ENCODE measurements around the gene FAM222A. TPM values are rescaled to one million over a fixed set of nuclear protein-coding genes. Genes with fewer than 3 reads are reported as not detected.

The FAM222A gene
- total RNA-seq, 1 experiment from 2014 or later, result 18.0 TPM

DNA sequence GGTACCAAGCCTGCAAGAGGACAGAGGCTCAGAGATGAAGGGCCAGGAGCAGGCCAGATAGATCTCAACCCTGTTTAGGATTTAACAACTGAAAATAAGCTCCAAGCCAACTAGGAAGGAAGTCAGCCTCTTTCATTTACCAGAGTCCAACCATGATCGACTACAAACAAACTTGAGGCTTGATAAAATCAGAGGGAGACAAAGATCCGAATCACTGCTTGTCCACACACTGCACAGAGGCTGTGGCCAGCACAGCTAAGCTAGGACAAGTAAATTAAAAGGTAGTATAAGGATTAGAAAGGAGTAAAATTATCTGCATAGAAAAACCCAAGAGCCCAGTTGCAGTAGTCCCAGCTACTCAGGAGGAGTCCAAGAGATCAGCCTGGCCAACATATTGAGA lies 40.3 kb downstream of the FAM222A start:
- H3K4me3 Mint-ChIP-seq (ENCODE audit: unreplicated experiment), result no peak overlapping the region
- no peaks in the 10 kb centered on the region for H3K27me3 ChIP-seq (replicated peaks; ENCODE audit: control insufficient read depth, insufficient read depth, low read length)
- TF ChIP-seq CTCF (IDR thresholded peaks at IDR 0.05; ENCODE audit: insufficient read depth in 1 of 2, low read depth in 1 of 2, low read length in 1 of 2, severe bottlenecking in 1 of 2, unreplicated experiment in 1 of 2), result no peak
- intact Hi-C loops (cut with micrococcal nuclease; ENCODE audit: unreplicated experiment), result no loop called here
- DNase-seq, result no peak
- no peak overlapping the region for H3K27ac Mint-ChIP-seq (ENCODE audit: unreplicated experiment)
- BruUV-seq (replicated peaks), result no TSS peak
- no peaks in the 10 kb centered on the region for H3K36me3 ChIP-seq (ENCODE audit: control insufficient read depth, insufficient read depth, low read length)
- no peaks in the 10 kb centered on the region for H3K4me1 Mint-ChIP-seq (ENCODE audit: low read depth, unreplicated experiment)
- peaks cover 20% of the 10 kb centered on the region for H3K36me3 Mint-ChIP-seq (ENCODE audit: insufficient read depth, unreplicated experiment)
- POLR2A ChIA-PET, result interaction anchor here (0.6 kb wide), 1 partner anchor 134 kb away, joined by 7 read pairs; no protein-coding TSS in a partner anchor
- CTCF ChIA-PET, result interaction anchor here (1.3 kb wide), 1 partner anchor 10 kb away, joined by 3 read pairs; no protein-coding TSS in a partner anchor
- peaks cover 10% of the 10 kb centered on the region for H3K9me3 Mint-ChIP-seq (ENCODE audit: unreplicated experiment)
- H3K27me3 Mint-ChIP-seq (ENCODE audit: insufficient read depth, unreplicated experiment), result no peaks in the 10 kb centered on the region
- H3K4me1 ChIP-seq, result no peaks in the 10 kb centered on the region
- no peak overlapping the region for H3K4me3 ChIP-seq (ENCODE audit: low read depth, low read length)
- H3K9me3 ChIP-seq, result peaks cover 16% of the 10 kb centered on the region

DNA sequence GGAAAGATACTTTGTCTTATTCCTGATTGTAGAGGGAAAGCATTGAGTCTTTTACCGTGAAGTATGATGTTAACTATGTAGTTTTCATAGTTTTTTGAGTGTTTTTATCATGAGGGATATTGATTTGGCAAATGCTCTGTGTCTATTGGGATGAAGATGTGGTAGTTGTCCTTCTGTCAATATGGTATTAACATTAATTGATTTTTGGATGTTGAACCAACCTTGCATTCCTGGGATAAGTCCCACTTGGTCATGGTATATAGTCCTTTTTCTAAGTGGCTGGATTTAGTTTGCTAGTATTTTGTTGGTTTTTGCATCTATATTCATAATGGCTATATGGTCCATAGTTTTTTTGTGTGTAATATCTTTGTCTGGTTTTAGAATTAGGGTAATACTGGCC lies 42.8 kb downstream of the FAM222A start:
- no peak overlapping the region for H3K27ac Mint-ChIP-seq (ENCODE audit: unreplicated experiment)
- peaks cover 25% of the 10 kb centered on the region for H3K36me3 Mint-ChIP-seq (ENCODE audit: insufficient read depth, unreplicated experiment)
- Histone ChIP-seq H3K36me3 (ENCODE audit: control insufficient read depth, insufficient read depth, low read length) (no peaks in the 10 kb centered on the region), H3K9me3 (peaks cover 16% of the 10 kb centered on the region), H3K4me3 (ENCODE audit: low read depth, low read length) (no peak overlapping the region), H3K27me3 (replicated peaks; ENCODE audit: control insufficient read depth, insufficient read depth, low read length) (no peaks in the 10 kb centered on the region), H3K4me1 (no peaks in the 10 kb centered on the region)
- peaks cover 10% of the 10 kb centered on the region for H3K9me3 Mint-ChIP-seq (ENCODE audit: unreplicated experiment)
- H3K4me1 Mint-ChIP-seq (ENCODE audit: low read depth, unreplicated experiment), result no peaks in the 10 kb centered on the region
- ChIA-PET CTCF (no interaction called here), POLR2A (no interaction called here)
- no peak for TF ChIP-seq CTCF (IDR thresholded peaks at IDR 0.05; ENCODE audit: insufficient read depth in 1 of 2, low read depth in 1 of 2, low read length in 1 of 2, severe bottlenecking in 1 of 2, unreplicated experiment in 1 of 2)
- no peaks in the 10 kb centered on the region for H3K27me3 Mint-ChIP-seq (ENCODE audit: insufficient read depth, unreplicated experiment)
- BruUV-seq (replicated peaks), result no TSS peak
- H3K4me3 Mint-ChIP-seq (ENCODE audit: unreplicated experiment), result no peak overlapping the region
- intact Hi-C loops (cut with micrococcal nuclease; ENCODE audit: unreplicated experiment), result no loop called here
- no peak for DNase-seq

DNA sequence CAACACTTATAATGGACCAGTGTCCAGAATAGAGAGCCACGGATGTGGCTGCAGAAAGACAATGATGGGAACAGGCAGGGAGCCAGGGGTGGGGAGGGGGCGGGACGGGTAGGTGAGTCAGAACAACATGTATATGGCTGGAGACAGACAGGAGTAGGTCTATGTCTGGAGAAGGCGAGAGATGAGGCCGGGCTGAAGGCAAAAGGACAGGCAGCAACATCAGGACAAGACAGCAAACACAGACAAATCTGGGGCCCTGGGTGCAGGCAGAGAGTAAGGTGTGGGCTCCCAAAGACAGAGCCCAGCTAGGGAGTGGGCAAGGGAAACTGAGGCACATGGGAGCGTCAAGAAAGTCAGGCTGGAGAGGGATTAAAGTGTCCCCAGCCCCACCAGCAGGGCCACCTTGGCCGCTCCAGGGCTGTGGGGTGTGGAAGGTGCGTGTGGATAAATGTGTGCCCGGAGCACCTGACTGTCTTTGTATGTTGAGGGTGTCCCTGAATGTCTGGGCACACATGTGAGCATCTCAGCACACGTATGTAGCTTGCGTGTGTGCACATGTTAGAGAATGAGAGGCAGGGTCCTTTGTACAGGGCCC lies 44.1 kb downstream of the FAM222A start:
- peak in 1 of 2 experiments; percentile 10 for DNase-seq
- peaks cover 16% of the 10 kb centered on the region for H3K9me3 ChIP-seq
- Mint-ChIP-seq H3K4me1 (ENCODE audit: low read depth, unreplicated experiment) (no peaks in the 10 kb centered on the region), H3K36me3 (ENCODE audit: insufficient read depth, unreplicated experiment) (peaks cover 25% of the 10 kb centered on the region), H3K4me3 (ENCODE audit: unreplicated experiment) (no peak overlapping the region), H3K27ac (ENCODE audit: unreplicated experiment) (no peak overlapping the region), H3K9me3 (ENCODE audit: unreplicated experiment) (peaks cover 10% of the 10 kb centered on the region), H3K27me3 (ENCODE audit: insufficient read depth, unreplicated experiment) (no peaks in the 10 kb centered on the region)
- POLR2A ChIA-PET, result no interaction called here
- intact Hi-C loops (cut with micrococcal nuclease; ENCODE audit: unreplicated experiment), result no loop called here
- CTCF ChIA-PET, result no interaction called here
- H3K4me1 ChIP-seq, result no peaks in the 10 kb centered on the region
- no TSS peak for BruUV-seq (replicated peaks)
- H3K36me3 ChIP-seq (ENCODE audit: control insufficient read depth, insufficient read depth, low read length), result no peaks in the 10 kb centered on the region
- no peak for TF ChIP-seq CTCF (IDR thresholded peaks at IDR 0.05; ENCODE audit: insufficient read depth in 1 of 2, low read depth in 1 of 2, low read length in 1 of 2, severe bottlenecking in 1 of 2, unreplicated experiment in 1 of 2)
- no peak overlapping the region for H3K4me3 ChIP-seq (ENCODE audit: low read depth, low read length)
- no peaks in the 10 kb centered on the region for H3K27me3 ChIP-seq (replicated peaks; ENCODE audit: control insufficient read depth, insufficient read depth, low read length)

Measured in Caco-2 (cell line).